ENCODE results near the gene SYNPR. TPM values are rescaled to one million over a fixed set of nuclear protein-coding genes. Genes with fewer than 3 reads are reported as not detected.

Gene SYNPR
- total RNA-seq, 1 donor from 2014 or later: 0.27 TPM

- TF ChIP-seq EZH2 (IDR thresholded peaks at IDR 0.05; ENCODE audit: insufficient read depth, low read length) (no peak), CTCF (IDR thresholded peaks at IDR 0.05; ENCODE audit: insufficient read depth, low read depth, low read length) (no peak)
- Histone ChIP-seq H3K4me2 (ENCODE audit: low read length) (no peak overlapping the region), H3K79me2 (ENCODE audit: insufficient read depth, low read length) (no peaks in the 10 kb centered on the region), H4K20me1 (ENCODE audit: insufficient read depth, low read length) (no peaks in the 10 kb centered on the region), H3K27ac (ENCODE audit: low read depth, low read length) (no peak overlapping the region), H3K27me3 (ENCODE audit: insufficient read depth, low read length) (no peaks in the 10 kb centered on the region), H3K36me3 (ENCODE audit: insufficient read depth, low read length) (no peaks in the 10 kb centered on the region), H3K9me3 (ENCODE audit: insufficient read depth, low read depth, low read length) (no peaks in the 10 kb centered on the region), H3K9ac (ENCODE audit: low read length) (no peak overlapping the region), H3K4me1 (ENCODE audit: insufficient read depth, low read length) (no peaks in the 10 kb centered on the region), H3K4me3 (ENCODE audit: insufficient read depth, low read depth, low read length) (no peak overlapping the region), H2AFZ (ENCODE audit: low read depth, low read length) (no peak overlapping the region)
- FAIRE-seq (no peak), DNase-seq (ENCODE audit: low read depth) (no peak)
- H3K9me3 Mint-ChIP-seq (ENCODE audit: unreplicated experiment): peaks cover 4% of the 10 kb centered on the region
- no peaks in the 10 kb centered on the region for H3K36me3 Mint-ChIP-seq (ENCODE audit: low read depth, unreplicated experiment)
- no peaks in the 10 kb centered on the region for H3K27me3 Mint-ChIP-seq (ENCODE audit: low read depth, unreplicated experiment)
- H3K4me3 Mint-ChIP-seq (ENCODE audit: unreplicated experiment): no peak overlapping the region
- no peaks in the 10 kb centered on the region for H3K4me1 Mint-ChIP-seq (ENCODE audit: low read depth, unreplicated experiment)
- no peak overlapping the region for H3K27ac Mint-ChIP-seq (ENCODE audit: unreplicated experiment)
Measured at GRCh38 chr3:63264716-63265115, 13.4 kb upstream of the SYNPR start.

- Histone ChIP-seq H3K27ac (ENCODE audit: low read depth, low read length) (no peak overlapping the region), H3K36me3 (ENCODE audit: insufficient read depth, low read length) (no peaks in the 10 kb centered on the region), H3K4me2 (ENCODE audit: low read length) (no peak overlapping the region), H3K9ac (ENCODE audit: low read length) (no peak overlapping the region), H4K20me1 (ENCODE audit: insufficient read depth, low read length) (no peaks in the 10 kb centered on the region), H3K4me1 (ENCODE audit: insufficient read depth, low read length) (no peaks in the 10 kb centered on the region), H3K9me3 (ENCODE audit: insufficient read depth, low read depth, low read length) (no peaks in the 10 kb centered on the region), H3K4me3 (ENCODE audit: insufficient read depth, low read depth, low read length) (no peak overlapping the region), H3K79me2 (ENCODE audit: insufficient read depth, low read length) (no peaks in the 10 kb centered on the region), H2AFZ (ENCODE audit: low read depth, low read length) (no peak overlapping the region), H3K27me3 (ENCODE audit: insufficient read depth, low read length) (peaks cover 19% of the 10 kb centered on the region)
- DNase-seq (ENCODE audit: low read depth) (no peak), FAIRE-seq (no peak)
- Mint-ChIP-seq H3K9me3 (ENCODE audit: unreplicated experiment) (no peaks in the 10 kb centered on the region), H3K36me3 (ENCODE audit: low read depth, unreplicated experiment) (no peaks in the 10 kb centered on the region), H3K27ac (ENCODE audit: unreplicated experiment) (no peak overlapping the region), H3K4me1 (ENCODE audit: low read depth, unreplicated experiment) (peaks cover 5% of the 10 kb centered on the region), H3K4me3 (ENCODE audit: unreplicated experiment) (no peak overlapping the region), H3K27me3 (ENCODE audit: low read depth, unreplicated experiment) (peaks cover 34% of the 10 kb centered on the region)
- TF ChIP-seq CTCF (IDR thresholded peaks at IDR 0.05; ENCODE audit: insufficient read depth, low read depth, low read length) (no peak), EZH2 (IDR thresholded peaks at IDR 0.05; ENCODE audit: insufficient read depth, low read length) (no peak)
Measured at GRCh38 chr3:63274359-63274758, 3.7 kb upstream of the SYNPR start.

GRCh38 chr3:63279005-63279841 is 1.1 kb downstream of the SYNPR start:
- Histone ChIP-seq H3K4me1 (ENCODE audit: insufficient read depth, low read length) (no peaks in the 10 kb centered on the region), H2AFZ (ENCODE audit: low read depth, low read length) (no peak overlapping the region), H4K20me1 (ENCODE audit: insufficient read depth, low read length) (no peaks in the 10 kb centered on the region), H3K79me2 (ENCODE audit: insufficient read depth, low read length) (no peaks in the 10 kb centered on the region), H3K27ac (ENCODE audit: low read depth, low read length) (no peak overlapping the region), H3K27me3 (ENCODE audit: insufficient read depth, low read length) (peaks cover 31% of the 10 kb centered on the region), H3K9ac (ENCODE audit: low read length) (no peak overlapping the region), H3K4me3 (ENCODE audit: insufficient read depth, low read depth, low read length) (no peak overlapping the region), H3K4me2 (ENCODE audit: low read length) (peak overlapping the region; percentile 34), H3K36me3 (ENCODE audit: insufficient read depth, low read length) (no peaks in the 10 kb centered on the region), H3K9me3 (ENCODE audit: insufficient read depth, low read depth, low read length) (no peaks in the 10 kb centered on the region)
- H3K4me3 Mint-ChIP-seq (ENCODE audit: unreplicated experiment): peak overlapping the region; percentile 29
- no peak for TF ChIP-seq CTCF (IDR thresholded peaks at IDR 0.05; ENCODE audit: insufficient read depth, low read depth, low read length)
- TF ChIP-seq EZH2 (IDR thresholded peaks at IDR 0.05; ENCODE audit: insufficient read depth, low read length): peak; percentile 39
- peaks cover 5% of the 10 kb centered on the region for H3K4me1 Mint-ChIP-seq (ENCODE audit: low read depth, unreplicated experiment)
- no peak overlapping the region for H3K27ac Mint-ChIP-seq (ENCODE audit: unreplicated experiment)
- H3K9me3 Mint-ChIP-seq (ENCODE audit: unreplicated experiment): no peaks in the 10 kb centered on the region
- no peak for FAIRE-seq
- H3K27me3 Mint-ChIP-seq (ENCODE audit: low read depth, unreplicated experiment): peaks cover 49% of the 10 kb centered on the region
- DNase-seq (ENCODE audit: low read depth): no peak
- no peaks in the 10 kb centered on the region for H3K36me3 Mint-ChIP-seq (ENCODE audit: low read depth, unreplicated experiment)
